NCI-H446 (cell line): ENCODE results near the gene GSTT4.
"Not testable (repeated sequence)": the region's sequence is repeated elsewhere in the genome, so short reads cannot be mapped to it uniquely, and the experiment has no call there.

ENCODE experiments used
- DNase-seq, 2 experiments: peaks; one replicate each; lab custom pipeline; 2025; lab: John Stamatoyannopoulos, UW

GSTT4 gene

GRCh38 chr22:24025475-24025874, 20.2 kb upstream of the GSTT4 start:
- DNase-seq = no peak

GRCh38 chr22:24024354-24024753, 19.1 kb upstream of the GSTT4 start:
- DNase-seq = no peak

GRCh38 chr22:24023204-24023789, 18.0 kb upstream of the GSTT4 start:
- DNase-seq = no peak

GRCh38 chr22:24021304-24021703, 16.1 kb upstream of the GSTT4 start:
- no peak for DNase-seq

- DNase-seq = no peak
Observed at GRCh38 chr22:24016156-24016555, 10.9 kb upstream of the GSTT4 start.

- DNase-seq = no peak
Observed at GRCh38 chr22:24011735-24012068, 6.4 kb upstream of the GSTT4 start.

GRCh38 chr22:24010018-24010391, 4.8 kb upstream of the GSTT4 start:
- no peak for DNase-seq

- DNase-seq = no peak
Observed at GRCh38 chr22:24009227-24010017, 4.2 kb upstream of the GSTT4 start.

GRCh38 chr22:24008381-24009226, 3.4 kb upstream of the GSTT4 start:
- no peak for DNase-seq

GRCh38 chr22:24008022-24008283, 2.7 kb upstream of the GSTT4 start:
- DNase-seq = no peak

- DNase-seq = no peak
Observed at GRCh38 chr22:24007253-24008021, 2.2 kb upstream of the GSTT4 start.

- DNase-seq = no peak
Observed at GRCh38 chr22:24006914-24007214, 1.6 kb upstream of the GSTT4 start.

GRCh38 chr22:24006207-24006913, 1.1 kb upstream of the GSTT4 start:
- DNase-seq = no peak

- DNase-seq = no peak
Observed at GRCh38 chr22:24003887-24004286, 1.4 kb downstream of the GSTT4 start.

GRCh38 chr22:24002851-24003250, 2.4 kb downstream of the GSTT4 start:
- DNase-seq = no peak

- no peak for DNase-seq
Observed at GRCh38 chr22:24002272-24002671, 3.0 kb downstream of the GSTT4 start.

GRCh38 chr22:24001314-24001713, 3.9 kb downstream of the GSTT4 start:
- DNase-seq = no peak

- not testable (repeated sequence) for DNase-seq
Observed at GRCh38 chr22:23999779-24000178, 5.5 kb downstream of the GSTT4 start.

GRCh38 chr22:23997092-23997491, 8.2 kb downstream of the GSTT4 start:
- DNase-seq = no peak

GRCh38 chr22:23993581-23994177, 11.6 kb downstream of the GSTT4 start:
- not testable (repeated sequence) for DNase-seq

GRCh38 chr22:23993080-23993479, 12.2 kb downstream of the GSTT4 start:
- DNase-seq = not testable (repeated sequence)
